EL (cell line): Measurements from ENCODE around the gene TCF7L2.

Experiments
- DNase-seq: peaks from one replicate; pipeline ENCODE4 v3.0.0-alpha.2; 2016

The TCF7L2 gene

GRCh38 chr10:112948196-112948595 lies 1.9 kb upstream of the TCF7L2 start:
- no peak for DNase-seq

GRCh38 chr10:112949143-112949823 lies 764 bp upstream of the TCF7L2 start:
- no peak for DNase-seq

GRCh38 chr10:112950714-112951358 lies 789 bp downstream of the TCF7L2 start:
- peak; percentile 62 for DNase-seq

GRCh38 chr10:112951359-112952281 lies 1.6 kb downstream of the TCF7L2 start:
- peak; percentile 86 for DNase-seq

- DNase-seq, result peak; percentile 50
These were observed 2.5 kb downstream of the TCF7L2 start for GRCh38 chr10:112952282-112953173.

GRCh38 chr10:112953174-112954159 lies 3.4 kb downstream of the TCF7L2 start:
- peak; percentile 51 for DNase-seq

- DNase-seq, result no peak
These were observed 5.0 kb downstream of the TCF7L2 start for GRCh38 chr10:112954974-112955581.

GRCh38 chr10:112955582-112956421 lies 5.8 kb downstream of the TCF7L2 start:
- DNase-seq, result peak; percentile 89

- peak; percentile 45 for DNase-seq
These were observed 6.7 kb downstream of the TCF7L2 start for GRCh38 chr10:112956631-112957350.

GRCh38 chr10:112957640-112958092 lies 7.6 kb downstream of the TCF7L2 start:
- DNase-seq, result peak; percentile 20

- DNase-seq, result peak; percentile 92
These were observed 8.4 kb downstream of the TCF7L2 start for GRCh38 chr10:112958275-112958995.

- DNase-seq, result peak; percentile 75
These were observed 9.3 kb downstream of the TCF7L2 start for GRCh38 chr10:112959207-112959838.

- DNase-seq, result peak; percentile 66
These were observed 10.2 kb downstream of the TCF7L2 start for GRCh38 chr10:112960151-112960681.

- no peak for DNase-seq
These were observed 11.6 kb downstream of the TCF7L2 start for GRCh38 chr10:112961609-112962008.

- no peak for DNase-seq
These were observed 12.3 kb downstream of the TCF7L2 start for GRCh38 chr10:112962343-112962742.

- DNase-seq, result peak; percentile 80
These were observed 13.8 kb downstream of the TCF7L2 start for GRCh38 chr10:112963835-112964234.

- DNase-seq, result no peak
These were observed 14.4 kb downstream of the TCF7L2 start for GRCh38 chr10:112964482-112964881.
